Peyer's patch (tissue), 4 donors: Measurements from ENCODE around the gene ELFN1. TPM values are rescaled to one million over a fixed set of nuclear protein-coding genes. Genes with fewer than 3 reads are reported as not detected.

ENCODE experiments used
- DNase-seq, 3 donors: peaks; one replicate each; pipeline ENCODE4 v3.0.0-alpha.2; 2017 to 2019
- H3K27ac ChIP-seq, 4 donors: fragments of 200-600 bp; sonication (generic); one replicate each; pipeline ENCODE4 v1.5.1; 2016 to 2019
- H3K27me3 ChIP-seq, 2 donors: fragments of 200-600 bp; sonication (generic); one replicate each; pipeline ENCODE4 v1.5.1; 2019
- H3K36me3 ChIP-seq, 3 donors: fragments of 200-600 bp; sonication (generic); one replicate each; pipeline ENCODE4 v1.5.1; 2016 to 2019
- H3K4me1 ChIP-seq, 4 donors: fragments of 200-600 bp; sonication (generic); one replicate each; pipeline ENCODE4 v1.5.1; 2016 to 2019
- H3K4me3 ChIP-seq, 4 donors: fragments of 200-600 bp; sonication (generic); 1 replicate in 3 of 4; 2 replicates in 1 of 4; pipeline ENCODE4 v1.5.1; 2016 to 2019; ENCODE audit warnings: mild to moderate bottlenecking in 1 of 4
- H3K9me3 ChIP-seq, 4 donors: fragments of 200-600 bp; sonication (generic); one replicate each; pipeline ENCODE4 v1.5.1; 2016 to 2019; ENCODE audit warnings: mild to moderate bottlenecking in 1 of 4
- POLR2A ChIP-seq, 2 donors: fragments of 450-650 bp; IDR thresholded peaks; one replicate each; pipeline ENCODE4 v1.5.1; 2017; ENCODE audit warnings: antibody characterized with exemption in 2 of 2, mild to moderate bottlenecking in 2 of 2, moderate library complexity in 2 of 2
- total RNA-seq, 4 donors: library from RNA; depleted of rRNA; stranded (reverse); fragments of >200 nt; gene quantifications; one replicate each; pipeline ENCODE4 v1.1.0, GENCODE V29; 2016
- TF ChIP-seq, protein P1 (sequence below), 6 experiments: fragments of 450-650 bp in 4 of 6; fragments of 200-600 bp in 2 of 6; sonication (generic) in 1 of 6; IDR thresholded peaks; one replicate each; pipeline ENCODE4 v1.5.1; 2017 to 2019; ENCODE audit warnings: antibody characterized with exemption in 6 of 6, mild to moderate bottlenecking in 3 of 6, moderate library complexity in 1 of 6

Gene ELFN1
- total RNA-seq, 4 donors from 2014 or later: 0.80 TPM; not detected in 3

DNA sequence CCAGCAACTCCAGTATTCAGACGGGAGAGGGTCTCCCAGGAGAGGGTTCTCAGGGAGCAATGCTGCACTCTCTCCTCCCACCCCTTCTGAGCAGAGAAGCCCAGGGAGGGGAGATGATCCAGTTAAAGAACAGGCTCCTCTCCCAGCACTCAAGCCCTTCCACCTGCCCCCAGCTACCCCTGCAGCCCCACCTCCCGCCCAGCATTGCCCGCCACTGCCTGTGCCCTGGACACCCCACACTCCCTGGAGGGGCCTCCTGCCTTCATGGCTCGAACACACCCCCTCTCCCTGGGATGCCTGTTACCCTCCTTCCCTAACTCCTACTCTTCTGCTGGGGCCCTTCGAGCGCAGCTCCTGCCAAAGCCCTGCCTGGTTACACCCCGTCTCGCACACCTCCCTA is 66.8 kb downstream of the ELFN1 start:
- TF ChIP-seq POLR2A (IDR thresholded peaks at IDR 0.05): no peak
- TF ChIP-seq, protein P1, sequence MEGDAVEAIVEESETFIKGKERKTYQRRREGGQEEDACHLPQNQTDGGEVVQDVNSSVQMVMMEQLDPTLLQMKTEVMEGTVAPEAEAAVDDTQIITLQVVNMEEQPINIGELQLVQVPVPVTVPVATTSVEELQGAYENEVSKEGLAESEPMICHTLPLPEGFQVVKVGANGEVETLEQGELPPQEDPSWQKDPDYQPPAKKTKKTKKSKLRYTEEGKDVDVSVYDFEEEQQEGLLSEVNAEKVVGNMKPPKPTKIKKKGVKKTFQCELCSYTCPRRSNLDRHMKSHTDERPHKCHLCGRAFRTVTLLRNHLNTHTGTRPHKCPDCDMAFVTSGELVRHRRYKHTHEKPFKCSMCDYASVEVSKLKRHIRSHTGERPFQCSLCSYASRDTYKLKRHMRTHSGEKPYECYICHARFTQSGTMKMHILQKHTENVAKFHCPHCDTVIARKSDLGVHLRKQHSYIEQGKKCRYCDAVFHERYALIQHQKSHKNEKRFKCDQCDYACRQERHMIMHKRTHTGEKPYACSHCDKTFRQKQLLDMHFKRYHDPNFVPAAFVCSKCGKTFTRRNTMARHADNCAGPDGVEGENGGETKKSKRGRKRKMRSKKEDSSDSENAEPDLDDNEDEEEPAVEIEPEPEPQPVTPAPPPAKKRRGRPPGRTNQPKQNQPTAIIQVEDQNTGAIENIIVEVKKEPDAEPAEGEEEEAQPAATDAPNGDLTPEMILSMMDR (IDR thresholded peaks at IDR 0.05): no peak
- H3K27me3 ChIP-seq: no peaks in the 10 kb centered on the region
- no peak overlapping the region for H3K27ac ChIP-seq
- no peak for DNase-seq
- no peaks in the 10 kb centered on the region for H3K9me3 ChIP-seq
- H3K4me3 ChIP-seq: no peak overlapping the region
- no peaks in the 10 kb centered on the region for H3K36me3 ChIP-seq
- no peaks in the 10 kb centered on the region for H3K4me1 ChIP-seq

DNA sequence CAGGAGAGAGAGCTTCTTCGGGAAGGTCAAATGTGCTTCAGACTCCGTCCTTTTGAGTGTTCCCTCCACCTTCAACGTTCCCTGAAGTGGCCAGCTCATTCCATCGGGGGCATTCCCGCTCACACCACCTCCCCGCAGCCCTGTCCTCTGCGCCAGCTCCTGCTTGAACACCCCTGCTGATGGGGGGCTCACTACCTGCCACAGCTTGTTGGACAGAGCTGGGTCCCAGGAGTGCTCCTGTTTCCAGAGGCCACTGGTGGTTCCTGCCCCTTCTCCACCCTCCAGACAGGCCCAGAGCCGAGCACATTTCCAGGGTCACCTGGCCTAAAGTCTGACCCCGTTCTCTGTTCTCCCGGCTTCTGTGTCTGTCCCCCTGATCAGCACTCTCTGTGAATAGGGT is 67.4 kb downstream of the ELFN1 start:
- Histone ChIP-seq H3K36me3 (no peaks in the 10 kb centered on the region), H3K4me3 (no peak overlapping the region), H3K27ac (no peak overlapping the region), H3K27me3 (no peaks in the 10 kb centered on the region), H3K4me1 (peaks cover 0 to 3% (median 0%) of the 10 kb centered on the region in 4 donors), H3K9me3 (no peaks in the 10 kb centered on the region)
- TF ChIP-seq POLR2A (IDR thresholded peaks at IDR 0.05): no peak
- TF ChIP-seq, protein P1 (IDR thresholded peaks at IDR 0.05): no peak
- DNase-seq: no peak

DNA sequence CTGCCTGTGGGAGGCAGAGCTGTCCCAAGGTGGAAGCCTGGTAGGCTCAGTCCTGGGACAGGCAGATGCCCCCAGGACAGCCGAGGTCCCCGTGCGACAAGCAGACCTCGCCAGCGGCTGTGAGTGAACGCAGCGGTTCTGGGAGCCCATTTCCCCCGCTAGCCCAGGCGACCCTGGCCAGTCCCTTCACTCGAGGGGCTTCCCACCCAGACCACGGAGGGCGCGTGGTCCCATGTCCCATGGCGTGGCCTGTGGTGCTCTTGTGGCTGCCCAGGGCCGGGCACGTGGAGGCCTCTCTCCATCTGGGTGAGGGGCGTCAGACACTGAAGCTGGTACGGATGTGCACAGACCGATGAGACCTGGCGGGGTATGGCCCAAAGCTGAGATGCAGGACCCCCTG is 67.9 kb downstream of the ELFN1 start:
- Histone ChIP-seq H3K36me3 (no peaks in the 10 kb centered on the region), H3K27ac (no peak overlapping the region), H3K27me3 (no peaks in the 10 kb centered on the region), H3K9me3 (no peaks in the 10 kb centered on the region), H3K4me1 (peaks cover 0 to 7% (median 0%) of the 10 kb centered on the region in 4 donors), H3K4me3 (no peak overlapping the region)
- no peak for DNase-seq
- TF ChIP-seq, protein P1 (IDR thresholded peaks at IDR 0.05): no peak
- no peak for TF ChIP-seq POLR2A (IDR thresholded peaks at IDR 0.05)

DNA sequence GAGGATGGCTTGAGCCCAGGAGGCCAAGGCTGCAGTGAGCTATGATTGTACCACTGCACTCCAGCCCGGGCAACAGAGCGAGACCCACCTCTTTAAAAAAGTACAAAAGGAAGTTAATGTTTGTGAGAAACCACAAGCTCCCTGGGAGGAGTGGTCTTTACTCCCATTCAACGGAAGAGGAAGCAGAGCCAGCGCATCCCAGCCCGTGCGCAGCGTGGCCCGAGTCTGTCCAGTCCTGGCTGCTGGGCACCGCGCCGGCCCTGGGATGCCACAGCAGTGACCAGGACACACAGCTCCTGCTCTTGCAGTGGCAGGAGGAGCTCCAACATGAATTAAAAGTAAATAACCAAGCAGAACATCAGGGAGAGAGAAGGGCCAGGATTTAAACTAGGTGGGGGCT is 68.4 kb downstream of the ELFN1 start:
- DNase-seq: no peak
- H3K9me3 ChIP-seq: no peaks in the 10 kb centered on the region
- H3K27ac ChIP-seq: no peak overlapping the region
- no peaks in the 10 kb centered on the region for H3K27me3 ChIP-seq
- H3K36me3 ChIP-seq: no peaks in the 10 kb centered on the region
- H3K4me3 ChIP-seq: no peak overlapping the region
- TF ChIP-seq, protein P1 (IDR thresholded peaks at IDR 0.05): no peak
- TF ChIP-seq POLR2A (IDR thresholded peaks at IDR 0.05): no peak
- peaks cover 0 to 10% (median 0%) of the 10 kb centered on the region in 4 donors for H3K4me1 ChIP-seq

DNA sequence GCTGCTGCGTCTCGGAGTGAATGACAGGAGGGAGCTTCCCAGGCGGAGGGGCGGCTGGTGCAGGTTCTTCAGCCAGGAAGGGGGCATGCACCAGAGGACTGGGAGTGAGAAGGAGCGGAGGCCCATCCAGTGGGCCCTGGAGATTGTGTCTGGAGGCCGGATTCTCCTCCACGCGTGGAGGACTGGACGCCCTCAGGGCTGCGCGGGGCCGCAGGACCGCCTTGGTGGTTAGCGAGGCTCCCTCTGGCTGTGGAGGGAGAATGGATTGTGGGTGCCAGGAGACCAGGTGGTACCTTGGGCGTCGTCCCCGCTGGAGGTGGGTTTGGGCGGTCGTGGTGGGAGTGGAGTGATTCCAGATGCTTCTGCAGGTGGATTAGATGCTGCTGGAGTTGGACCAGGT is 68.9 kb downstream of the ELFN1 start:
- H3K27me3 ChIP-seq: no peaks in the 10 kb centered on the region
- H3K4me1 ChIP-seq: peaks cover 0 to 10% (median 0%) of the 10 kb centered on the region in 4 donors
- H3K36me3 ChIP-seq: no peaks in the 10 kb centered on the region
- DNase-seq: no peak
- TF ChIP-seq, protein P1 (IDR thresholded peaks at IDR 0.05): no peak
- no peak for TF ChIP-seq POLR2A (IDR thresholded peaks at IDR 0.05)
- no peak overlapping the region for H3K4me3 ChIP-seq
- no peaks in the 10 kb centered on the region for H3K9me3 ChIP-seq
- no peak overlapping the region for H3K27ac ChIP-seq

DNA sequence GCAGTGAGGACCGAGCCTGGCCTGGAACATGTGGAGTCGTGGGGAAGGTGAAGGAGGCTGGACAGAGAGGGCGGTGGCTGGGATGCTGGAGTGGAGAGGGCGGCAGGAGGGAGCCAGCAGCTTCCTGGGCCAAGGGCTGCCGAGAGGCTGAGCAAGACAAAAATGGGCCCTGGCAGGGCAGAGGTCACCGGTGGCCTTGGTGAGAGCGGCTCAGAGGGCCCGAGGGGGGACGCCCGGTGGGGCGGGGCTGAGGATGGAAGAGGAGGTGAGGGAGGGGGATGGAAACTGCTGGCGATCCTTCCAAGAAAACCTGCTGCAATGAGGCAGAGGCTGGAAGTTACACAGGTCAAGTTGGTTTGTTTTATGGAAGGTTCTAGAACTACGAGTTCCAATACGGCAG is 69.5 kb downstream of the ELFN1 start:
- no peaks in the 10 kb centered on the region for H3K27me3 ChIP-seq
- no peak overlapping the region for H3K27ac ChIP-seq
- no peaks in the 10 kb centered on the region for H3K36me3 ChIP-seq
- no peaks in the 10 kb centered on the region for H3K9me3 ChIP-seq
- TF ChIP-seq POLR2A (IDR thresholded peaks at IDR 0.05): no peak
- TF ChIP-seq, protein P1 (IDR thresholded peaks at IDR 0.05): no peak
- peaks cover 0 to 10% (median 0%) of the 10 kb centered on the region in 4 donors for H3K4me1 ChIP-seq
- no peak for DNase-seq
- H3K4me3 ChIP-seq: no peak overlapping the region
